SK-N-SH (cell line): ENCODE data around the gene BCAR3. TPM values are rescaled to one million over a fixed set of nuclear protein-coding genes. Genes with fewer than 3 reads are reported as not detected.

Source experiments
- CTCF ChIA-PET: fragments of 300-600, 350-600 bp; formaldehyde crosslinking; extraction: SDS; loops from one replicate; lab custom pipeline; 2021; lab: Yijun Ruan, JAX
- POLR2A ChIA-PET: fragments of 350-600 bp; sonication (Branson Sonifier 250); formaldehyde crosslinking; extraction: SDS; loops from one replicate; lab custom pipeline; 2020; ENCODE audit warnings: antibody characterized with exemption, inconsistent platforms; lab: Yijun Ruan, JAX
- DNase-seq: peaks from one replicate; pipeline ENCODE4 v3.0.0; 2012
- H2AFZ ChIP-seq: fragments of 200-600 bp; sonication (generic); 2 replicates; pipeline ENCODE4 v1.8.1; 2016; ENCODE audit warnings: antibody characterized with exemption, mild to moderate bottlenecking, low read depth
- H3F3A ChIP-seq: fragments of 200-600 bp; sonication (generic); replicated peaks from 2 replicates; pipeline ENCODE3; 2016; ENCODE audit warnings: antibody characterized with exemption, mild to moderate bottlenecking; ENCODE audit not compliant: insufficient read depth
- H3K27ac ChIP-seq, 2 experiments: fragments of 200-500 bp in 1 of 2; fragments of 200-600 bp in 1 of 2; sonication (Bioruptor generic) in 1 of 2; sonication (generic), shearing (Covaris generic) in 1 of 2; 2 replicates each; pipeline versions ENCODE4 v1.5.1 to v1.6.1; 2014 to 2016; ENCODE audit warnings: low read depth in 2 of 2, inconsistent platforms in 1 of 2, low read length in 1 of 2, mild to moderate bottlenecking in 1 of 2, mixed read lengths in 1 of 2
- H3K27me3 ChIP-seq: fragments of 200-600 bp; sonication (generic), shearing (Covaris generic); 2 replicates; pipeline ENCODE4 v1.6.1; 2016; ENCODE audit warnings: mixed run types; ENCODE audit not compliant: insufficient read depth
- H3K36me3 ChIP-seq, 2 experiments: fragments of 200-500 bp in 1 of 2; fragments of 200-600 bp in 1 of 2; sonication (Bioruptor generic) in 1 of 2; sonication (generic) in 1 of 2; replicated peaks in 1 of 2; 2 replicates each; pipeline versions ENCODE3 to v1.5.1; 2014 to 2016; ENCODE audit warnings: low read length in 1 of 2, mild to moderate bottlenecking in 1 of 2; ENCODE audit not compliant: insufficient read depth in 2 of 2, control insufficient read depth in 1 of 2
- H3K4me1 ChIP-seq, 2 experiments: fragments of 200-500 bp in 1 of 2; fragments of 200-600 bp in 1 of 2; sonication (Bioruptor generic) in 1 of 2; sonication (generic), shearing (Covaris generic) in 1 of 2; 2 replicates each; pipeline versions ENCODE4 v1.5.1 to v1.6.1; 2014 to 2016; ENCODE audit warnings: low read depth in 1 of 2, low read length in 1 of 2, mixed run types in 1 of 2; ENCODE audit not compliant: insufficient read depth in 2 of 2, control insufficient read depth in 1 of 2
- H3K4me2 ChIP-seq: fragments of 200-600 bp; sonication (generic), shearing (Covaris generic); 2 replicates; pipeline ENCODE4 v1.6.1; 2017; ENCODE audit warnings: mixed run types
- H3K4me3 ChIP-seq, 2 experiments: fragments of 200-500 bp in 1 of 2; fragments of 200-600 bp in 1 of 2; sonication (Bioruptor generic) in 1 of 2; sonication (generic), shearing (Covaris generic) in 1 of 2; 2 replicates each; pipeline versions ENCODE4 v1.5.1 to v1.8.1; 2014 to 2016; ENCODE audit warnings: low read depth in 2 of 2, inconsistent platforms in 1 of 2, low read length in 1 of 2, mild to moderate bottlenecking in 1 of 2, mixed read lengths in 1 of 2, moderate library complexity in 1 of 2
- H3K79me2 ChIP-seq: fragments of 200-600 bp; sonication (generic); 2 replicates; pipeline ENCODE4 v1.8.1; 2017; ENCODE audit warnings: mild to moderate bottlenecking; ENCODE audit not compliant: insufficient read depth
- H3K9ac ChIP-seq: fragments of 200-600 bp; sonication (generic); 2 replicates; pipeline ENCODE4 v1.6.1; 2017; ENCODE audit warnings: mixed run types
- H3K9me2 ChIP-seq: fragments of 200-600 bp; sonication (generic); 2 replicates; pipeline ENCODE4 v1.6.1; 2017; ENCODE audit warnings: mixed run types
- H3K9me3 ChIP-seq: fragments of 200-600 bp; sonication (generic); 2 replicates; pipeline ENCODE4 v1.6.1; 2017; ENCODE audit warnings: mixed run types, mild to moderate bottlenecking, moderate library complexity
- H4K20me1 ChIP-seq: fragments of 200-600 bp; sonication (generic); 2 replicates; pipeline ENCODE4 v1.6.1; 2017; ENCODE audit warnings: mild to moderate bottlenecking, mixed run types; ENCODE audit not compliant: insufficient read depth
- CHD2 ChIP-seq: fragments of 150-350 bp; IDR thresholded peaks from 2 replicates; pipeline ENCODE4 v1.6.1; 2018; ENCODE audit warnings: low read length; ENCODE audit not compliant: partially characterized antibody
- ELF1 ChIP-seq: IDR thresholded peaks from 2 replicates; pipeline ENCODE4 v1.4.0; 2012
- EP300 ChIP-seq, 2 experiments: IDR thresholded peaks; 2 replicates each; pipeline versions ENCODE4 v1.4.0 to v1.6.1; 2012; ENCODE audit warnings: borderline replicate concordance in 1 of 2, low read depth in 1 of 2, low read length in 1 of 2
- EZH2phosphoT487 ChIP-seq: fragments of 200-600 bp; sonication (generic); IDR thresholded peaks from 2 replicates; pipeline ENCODE4 v1.6.1; 2017; ENCODE audit warnings: low read depth, mixed run types, mild to moderate bottlenecking, antibody characterized with exemption, moderate library complexity, borderline replicate concordance
- FOXM1 ChIP-seq: IDR thresholded peaks from 2 replicates; pipeline ENCODE4 v1.4.0; 2012; ENCODE audit warnings: low read depth, mild to moderate bottlenecking
- MXI1 ChIP-seq: IDR thresholded peaks from 2 replicates; pipeline ENCODE4 v1.6.1; 2012; ENCODE audit warnings: mild to moderate bottlenecking, low read depth, low read length, improper control_type of control experiment
- NFIC ChIP-seq: IDR thresholded peaks from 2 replicates; pipeline ENCODE4 v1.4.0; 2012; ENCODE audit warnings: borderline replicate concordance
- POLR2AphosphoS5 ChIP-seq: IDR thresholded peaks from 2 replicates; pipeline ENCODE4 v1.6.1; 2012; ENCODE audit warnings: low read depth, low read length
- RCOR1 ChIP-seq: fragments of 150-350 bp; IDR thresholded peaks from 2 replicates; pipeline ENCODE4 v1.6.1; 2017; ENCODE audit warnings: antibody characterized with exemption, low read length
- REST ChIP-seq: IDR thresholded peaks from 2 replicates; pipeline ENCODE4 v1.6.1; 2012; ENCODE audit warnings: mild to moderate bottlenecking, low read depth, low read length, moderate library complexity
- RXRA ChIP-seq: IDR thresholded peaks from 2 replicates; pipeline ENCODE4 v1.4.0; 2012; ENCODE audit warnings: low read depth, mild to moderate bottlenecking, borderline replicate concordance
- SIN3A ChIP-seq: IDR thresholded peaks from 2 replicates; pipeline ENCODE4 v1.6.1; 2012; ENCODE audit warnings: low read depth, mild to moderate bottlenecking, low read length, moderate library complexity, borderline replicate concordance
- TCF12 ChIP-seq: IDR thresholded peaks from 2 replicates; pipeline ENCODE4 v1.4.0; 2012
- WGBS: methylation state at CpG from one replicate; pipeline ENCODE4 v1.1.6; 2017; ENCODE audit warnings: low lambda C conversion rate; 5-methylcytosine and 5-hydroxymethylcytosine counted together
- polyA plus RNA-seq, 3 experiments: library from polyadenylated mRNA; depleted of rRNA; stranded (reverse); fragments of >200 nt; gene quantifications; 2 replicates each; pipeline ENCODE4 v1.2.3, GENCODE V29; 2012
- TF ChIP-seq, protein P1 (sequence below): fragments of 200-600 bp; sonication (generic); IDR thresholded peaks from 2 replicates; pipeline ENCODE4 v1.6.1; 2017; ENCODE audit warnings: antibody characterized with exemption, mild to moderate bottlenecking, moderate library complexity
- TF ChIP-seq, protein P2 (sequence below): IDR thresholded peaks from 2 replicates; pipeline ENCODE4 v1.4.0; 2012; ENCODE audit warnings: low read depth, borderline replicate concordance

The BCAR3 gene
- polyA plus RNA-seq, 1 of the 3 experiments (the other 2 are of a cell fraction), result 58.4 TPM

DNA sequence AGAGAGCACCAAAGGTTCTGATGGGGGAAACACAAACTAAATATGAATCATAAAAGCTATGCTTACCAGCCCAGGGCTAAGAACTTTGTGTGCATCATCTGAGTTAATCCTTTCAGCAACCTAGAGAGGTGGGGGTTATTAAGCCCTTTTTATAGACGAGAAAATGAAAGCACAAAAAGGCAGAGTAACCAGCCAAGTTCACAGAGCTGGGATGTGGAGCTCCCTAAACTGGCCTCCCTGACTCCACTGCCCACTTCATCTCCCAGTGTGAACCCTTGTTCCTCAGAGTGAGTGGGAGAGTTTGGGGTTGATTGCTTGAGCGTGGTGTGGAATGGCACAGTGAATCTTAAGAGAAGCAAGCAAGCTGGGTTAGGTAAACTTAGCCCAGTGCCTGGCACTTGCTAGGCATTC, 10.8 kb upstream of the BCAR3 start:
- Histone ChIP-seq H3K9ac (peak overlapping the region; percentile 76), H3K36me3 (no peaks in the 10 kb centered on the region), H3K4me2 (peak overlapping the region; percentile 74)
- TF ChIP-seq FOXM1 (no peak), EP300 (IDR thresholded peaks at IDR 0.05; ENCODE audit: borderline replicate concordance in 1 of 2, low read depth in 1 of 2, low read length in 1 of 2) (no peak), CHD2 (no peak), RCOR1 (no peak), ELF1 (no peak), MXI1 (no peak), NFIC (no peak), REST (no peak; the same call in 1 of the 2 replicates), EZH2phosphoT487 (no peak), TCF12 (no peak; the same call in 1 of the 2 replicates), SIN3A (no peak), POLR2AphosphoS5 (no peak), RXRA (no peak)
- TF ChIP-seq, protein P1, sequence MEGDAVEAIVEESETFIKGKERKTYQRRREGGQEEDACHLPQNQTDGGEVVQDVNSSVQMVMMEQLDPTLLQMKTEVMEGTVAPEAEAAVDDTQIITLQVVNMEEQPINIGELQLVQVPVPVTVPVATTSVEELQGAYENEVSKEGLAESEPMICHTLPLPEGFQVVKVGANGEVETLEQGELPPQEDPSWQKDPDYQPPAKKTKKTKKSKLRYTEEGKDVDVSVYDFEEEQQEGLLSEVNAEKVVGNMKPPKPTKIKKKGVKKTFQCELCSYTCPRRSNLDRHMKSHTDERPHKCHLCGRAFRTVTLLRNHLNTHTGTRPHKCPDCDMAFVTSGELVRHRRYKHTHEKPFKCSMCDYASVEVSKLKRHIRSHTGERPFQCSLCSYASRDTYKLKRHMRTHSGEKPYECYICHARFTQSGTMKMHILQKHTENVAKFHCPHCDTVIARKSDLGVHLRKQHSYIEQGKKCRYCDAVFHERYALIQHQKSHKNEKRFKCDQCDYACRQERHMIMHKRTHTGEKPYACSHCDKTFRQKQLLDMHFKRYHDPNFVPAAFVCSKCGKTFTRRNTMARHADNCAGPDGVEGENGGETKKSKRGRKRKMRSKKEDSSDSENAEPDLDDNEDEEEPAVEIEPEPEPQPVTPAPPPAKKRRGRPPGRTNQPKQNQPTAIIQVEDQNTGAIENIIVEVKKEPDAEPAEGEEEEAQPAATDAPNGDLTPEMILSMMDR, result no peak
- TF ChIP-seq, protein P2, sequence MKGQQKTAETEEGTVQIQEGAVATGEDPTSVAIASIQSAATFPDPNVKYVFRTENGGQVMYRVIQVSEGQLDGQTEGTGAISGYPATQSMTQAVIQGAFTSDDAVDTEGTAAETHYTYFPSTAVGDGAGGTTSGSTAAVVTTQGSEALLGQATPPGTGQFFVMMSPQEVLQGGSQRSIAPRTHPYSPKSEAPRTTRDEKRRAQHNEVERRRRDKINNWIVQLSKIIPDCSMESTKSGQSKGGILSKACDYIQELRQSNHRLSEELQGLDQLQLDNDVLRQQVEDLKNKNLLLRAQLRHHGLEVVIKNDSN, result no peak
- TF ChIP-seq, all 33 proteins: peak for 0
- POLR2A ChIA-PET, result no interaction called here
- Histone ChIP-seq H3K4me1 (peaks cover 20 to 54% of the 10 kb centered on the region in 2 experiments; a peak in 3 of 4 replicates), H3F3A (peaks cover 32% of the 10 kb centered on the region), H4K20me1 (no peaks in the 10 kb centered on the region), H3K79me2 (peaks cover 12% of the 10 kb centered on the region; the same call in 1 of the 2 replicates), H3K27ac (peak overlapping the region; percentile 41 to 94), H3K4me3 (peak overlapping the region in 1 of 2 experiments; percentile 29; a peak in 1 of 4 replicates), H3K9me2 (no peaks in the 10 kb centered on the region), H2AFZ (no peak overlapping the region), H3K9me3 (no peaks in the 10 kb centered on the region), H3K27me3 (no peaks in the 10 kb centered on the region)
- 38% methylated on average over 2 of the region's 2 CpGs for WGBS
- no peak for DNase-seq
- CTCF ChIA-PET, result interaction anchor here (0.7 to 3.1 kb wide), 4 partner anchors 10 to 121 kb away, joined by 3 to 13 read pairs (median 8); partner anchors contain the start of gene BCAR3
